IMR-90 (cell line): ENCODE measurements around the gene HUWE1. TPM values are rescaled to one million over a fixed set of nuclear protein-coding genes. Genes with fewer than 3 reads are reported as not detected.

Source experiments
- BHLHE40 ChIP-seq: fragments of 150-350 bp; IDR thresholded peaks from 2 replicates; pipeline ENCODE4 v1.6.1; 2016; ENCODE audit warnings: mild to moderate bottlenecking, low read depth, low read length
- MAZ ChIP-seq: IDR thresholded peaks from 2 replicates; pipeline ENCODE4 v1.6.1; 2012; ENCODE audit warnings: low read depth, mild to moderate bottlenecking, low read length, improper control_type of control experiment, moderate library complexity, borderline replicate concordance
- POLR2A ChIP-seq: IDR thresholded peaks from 2 replicates; pipeline ENCODE4 v1.6.1; 2012; ENCODE audit warnings: mild to moderate bottlenecking, low read depth, low read length
- RAD21 ChIP-seq: IDR thresholded peaks from 2 replicates; pipeline ENCODE4 v1.6.1; 2012; ENCODE audit warnings: low read length, improper control_type of control experiment
- RCOR1 ChIP-seq: IDR thresholded peaks from 2 replicates; pipeline ENCODE4 v1.6.1; 2012; ENCODE audit warnings: mild to moderate bottlenecking, low read length, improper control_type of control experiment; ENCODE audit not compliant: insufficient replicate concordance
- SMC3 ChIP-seq: fragments of 150-350 bp; IDR thresholded peaks from 2 replicates; pipeline ENCODE4 v1.6.1; 2016; ENCODE audit warnings: low read depth, mild to moderate bottlenecking, antibody characterized with exemption, low read length, moderate library complexity
- USF2 ChIP-seq: fragments of 150-350 bp; IDR thresholded peaks from 2 replicates; pipeline ENCODE4 v1.6.1; 2017; ENCODE audit warnings: mild to moderate bottlenecking, antibody characterized with exemption, low read length, low read depth
- polyA plus RNA-seq, 3 experiments: library from polyadenylated mRNA; depleted of rRNA; stranded (reverse); fragments of >200 nt; gene quantifications; 2 replicates each; pipeline ENCODE4 v1.2.3, GENCODE V29; 2012; ENCODE audit warnings: low replicate concordance in 1 of 3
- total RNA-seq: library from RNA; depleted of rRNA; stranded (reverse); fragments of >200 nt; gene quantifications from 2 replicates; pipeline ENCODE4 v1.2.3, GENCODE V29; 2012

HUWE1 gene
- total and polyA plus RNA-seq, 2 of the 4 experiments (the other 2 are of a cell fraction) = 47.6 to 57.7 TPM

- TF ChIP-seq USF2 = no peak
- TF ChIP-seq RCOR1 = no peak
- TF ChIP-seq BHLHE40 = no peak
- TF ChIP-seq RAD21 = no peak
- no peak for TF ChIP-seq MAZ
- TF ChIP-seq POLR2A = no peak
- no peak for TF ChIP-seq SMC3
Measured at GRCh38 chrX:53682885-53683555, 3.5 kb downstream of the HUWE1 start (continued).
